ENCODE data around the gene BRD9.
"Not testable (repeated sequence)": the region's sequence is repeated elsewhere in the genome, so short reads cannot be mapped to it uniquely, and the experiment has no call there.

The BRD9 gene

DNA sequence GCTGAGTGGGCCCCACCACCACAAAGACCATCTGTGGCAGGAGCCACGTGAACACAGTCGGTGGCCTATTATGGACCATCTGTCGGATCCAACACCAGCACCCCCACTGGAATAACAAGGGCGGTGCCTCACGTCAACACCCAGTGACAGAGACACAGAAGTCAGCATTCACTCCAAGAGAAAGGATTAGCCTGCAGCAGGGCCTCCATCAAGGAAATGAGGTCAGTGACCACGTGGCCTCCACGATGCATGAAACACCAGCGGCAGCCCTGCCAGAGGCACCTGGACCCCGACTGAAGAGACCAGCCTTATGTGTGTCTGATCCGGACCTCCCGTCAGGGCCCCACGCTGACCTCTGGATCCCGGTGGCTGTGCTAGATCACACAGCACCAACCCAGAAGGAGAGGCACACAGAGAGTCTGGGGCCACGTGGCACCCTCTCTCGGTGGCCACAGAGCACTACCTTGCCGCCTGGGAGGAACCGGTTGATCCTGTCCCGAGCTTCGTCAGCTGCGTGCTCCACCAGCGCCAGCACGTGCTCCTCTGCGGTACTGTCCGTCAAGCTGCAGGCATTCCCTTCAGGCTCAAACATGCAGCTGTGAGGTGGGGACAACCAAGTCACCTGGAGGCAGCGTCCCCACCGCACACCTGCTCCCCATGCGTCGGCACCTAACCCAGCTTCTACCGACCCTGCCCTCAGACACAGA is 9.0 kb downstream of the BRD9 start:
- Mint-ChIP-seq H3K9me3 (peaks cover 10% of the 10 kb centered on the region), H3K4me1 (peaks cover 11% of the 10 kb centered on the region), H3K27ac (no peak overlapping the region), H3K4me3 (no peak overlapping the region), H3K27me3 (no peaks in the 10 kb centered on the region), H3K36me3 (peaks cover 38% of the 10 kb centered on the region)
- DNase-seq (ENCODE audit: low spot score in 2 of 2) = no peak
- ATAC-seq (ENCODE audit: low read depth) = no peak

DNA sequence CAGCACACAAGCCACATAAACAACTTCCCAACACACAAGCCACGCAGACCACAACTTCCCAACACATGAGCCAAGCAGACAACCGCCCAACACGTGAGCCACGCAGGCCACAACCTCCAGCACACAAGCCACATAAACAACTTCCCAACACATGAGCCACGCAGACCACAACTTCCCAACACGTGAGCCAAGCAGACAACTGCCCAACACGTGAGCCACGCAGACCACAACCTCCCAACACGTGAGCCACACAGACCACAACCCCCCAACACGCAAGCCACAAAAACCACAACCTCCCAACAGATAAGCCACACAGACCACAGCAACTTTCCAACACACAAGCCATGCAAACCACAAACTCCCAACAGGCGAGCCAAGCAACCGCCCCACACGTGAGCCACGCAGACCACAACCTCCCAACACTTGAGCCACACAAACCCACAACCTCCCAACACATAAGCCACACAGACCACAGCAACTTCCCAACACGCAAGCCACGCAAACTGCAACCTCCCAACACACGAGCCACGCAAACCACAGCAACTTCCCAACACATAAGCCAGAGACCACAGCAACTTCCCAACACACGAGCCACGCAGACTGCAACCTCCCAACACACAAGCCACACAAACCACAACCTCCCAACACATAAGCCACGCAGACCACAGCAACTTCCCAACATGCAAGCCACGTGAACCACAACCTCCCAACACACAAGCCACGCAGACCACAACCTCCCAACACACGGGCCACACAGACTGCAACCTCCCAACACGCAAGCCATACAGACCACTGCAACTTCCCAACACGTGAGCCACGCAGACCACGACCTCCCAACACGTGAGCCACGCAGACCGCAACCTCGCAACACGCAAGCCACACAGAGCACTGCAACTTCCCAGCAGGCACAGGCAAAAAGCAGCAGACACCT is 10.1 kb downstream of the BRD9 start:
- Mint-ChIP-seq H3K9me3 (peaks cover 10% of the 10 kb centered on the region), H3K36me3 (peaks cover 37% of the 10 kb centered on the region), H3K4me1 (peaks cover 11% of the 10 kb centered on the region), H3K4me3 (no peak overlapping the region), H3K27ac (peak overlapping the region; percentile 17), H3K27me3 (no peaks in the 10 kb centered on the region)
- no peak for DNase-seq (ENCODE audit: low spot score in 2 of 2)
- no peak for ATAC-seq (ENCODE audit: low read depth)

- no peak for DNase-seq (ENCODE audit: low spot score in 2 of 2)
- H3K9me3 Mint-ChIP-seq = peaks cover 10% of the 10 kb centered on the region
- no peak overlapping the region for H3K4me3 Mint-ChIP-seq
- H3K27ac Mint-ChIP-seq = no peak overlapping the region
- peaks cover 11% of the 10 kb centered on the region for H3K4me1 Mint-ChIP-seq
- no peaks in the 10 kb centered on the region for H3K27me3 Mint-ChIP-seq
- ATAC-seq (ENCODE audit: low read depth) = no peak
- peaks cover 34% of the 10 kb centered on the region for H3K36me3 Mint-ChIP-seq
These were observed 11.1 kb downstream of the BRD9 start for GRCh38 chr5:881551-881935.

DNA sequence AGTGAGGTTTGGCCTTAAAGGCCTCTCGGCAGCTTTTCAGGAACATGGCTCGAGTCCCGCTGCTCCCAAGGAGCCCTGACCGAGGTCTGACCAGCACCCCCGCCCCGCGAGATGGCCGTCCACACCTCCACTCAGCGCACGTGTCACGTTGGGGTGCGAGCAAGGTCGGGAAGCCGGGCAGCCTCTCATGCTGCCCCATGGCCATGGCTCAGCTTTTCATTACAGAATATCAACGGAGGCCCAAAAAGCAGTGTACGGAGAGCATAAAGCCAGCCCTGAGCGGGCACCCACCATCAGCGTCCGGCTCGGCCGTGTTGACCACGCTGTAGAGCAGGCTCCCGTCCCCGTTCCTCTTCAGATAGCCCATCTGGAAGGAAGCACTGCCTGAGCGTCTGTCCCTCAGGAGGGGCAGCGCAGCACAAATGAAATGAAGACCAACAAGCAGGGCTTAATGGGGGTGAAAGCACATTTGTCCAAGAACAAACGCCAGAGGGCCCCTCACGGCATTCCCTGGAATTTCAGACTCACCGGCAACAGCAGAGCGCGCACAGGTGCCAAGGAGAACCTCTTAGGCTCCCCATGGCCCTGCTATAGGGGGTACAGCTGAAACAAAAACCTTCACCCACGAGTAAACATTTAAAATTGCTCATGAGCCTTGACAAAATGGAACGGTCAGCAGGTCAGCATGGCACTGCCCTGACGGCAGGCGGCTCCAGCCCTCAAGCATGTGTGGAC is 11.6 kb downstream of the BRD9 start:
- Mint-ChIP-seq H3K4me3 (no peak overlapping the region), H3K36me3 (peaks cover 34% of the 10 kb centered on the region), H3K4me1 (peaks cover 11% of the 10 kb centered on the region), H3K27ac (no peak overlapping the region), H3K9me3 (peaks cover 10% of the 10 kb centered on the region), H3K27me3 (no peaks in the 10 kb centered on the region)
- no peak for ATAC-seq (ENCODE audit: low read depth)
- DNase-seq (ENCODE audit: low spot score in 2 of 2) = no peak

- H3K27me3 Mint-ChIP-seq; H3K27ac Mint-ChIP-seq; H3K9me3 Mint-ChIP-seq; ATAC-seq (ENCODE audit: low read depth); H3K4me3 Mint-ChIP-seq; DNase-seq (ENCODE audit: low spot score in 2 of 2): not testable (repeated sequence)
- Mint-ChIP-seq H3K4me1 (peaks cover 11% of the 10 kb centered on the region), H3K36me3 (peaks cover 45% of the 10 kb centered on the region)
These were observed 13.9 kb downstream of the BRD9 start for GRCh38 chr5:878677-879076.

- ATAC-seq (ENCODE audit: low read depth) = no peak
- peaks cover 14% of the 10 kb centered on the region for H3K4me1 Mint-ChIP-seq
- peaks cover 44% of the 10 kb centered on the region for H3K36me3 Mint-ChIP-seq
- DNase-seq (ENCODE audit: low spot score in 2 of 2) = no peak
- H3K9me3 Mint-ChIP-seq = peaks cover 10% of the 10 kb centered on the region
- no peaks in the 10 kb centered on the region for H3K27me3 Mint-ChIP-seq
- H3K27ac Mint-ChIP-seq = no peak overlapping the region
- no peak overlapping the region for H3K4me3 Mint-ChIP-seq
These were observed 14.5 kb downstream of the BRD9 start for GRCh38 chr5:878125-878524.

DNA sequence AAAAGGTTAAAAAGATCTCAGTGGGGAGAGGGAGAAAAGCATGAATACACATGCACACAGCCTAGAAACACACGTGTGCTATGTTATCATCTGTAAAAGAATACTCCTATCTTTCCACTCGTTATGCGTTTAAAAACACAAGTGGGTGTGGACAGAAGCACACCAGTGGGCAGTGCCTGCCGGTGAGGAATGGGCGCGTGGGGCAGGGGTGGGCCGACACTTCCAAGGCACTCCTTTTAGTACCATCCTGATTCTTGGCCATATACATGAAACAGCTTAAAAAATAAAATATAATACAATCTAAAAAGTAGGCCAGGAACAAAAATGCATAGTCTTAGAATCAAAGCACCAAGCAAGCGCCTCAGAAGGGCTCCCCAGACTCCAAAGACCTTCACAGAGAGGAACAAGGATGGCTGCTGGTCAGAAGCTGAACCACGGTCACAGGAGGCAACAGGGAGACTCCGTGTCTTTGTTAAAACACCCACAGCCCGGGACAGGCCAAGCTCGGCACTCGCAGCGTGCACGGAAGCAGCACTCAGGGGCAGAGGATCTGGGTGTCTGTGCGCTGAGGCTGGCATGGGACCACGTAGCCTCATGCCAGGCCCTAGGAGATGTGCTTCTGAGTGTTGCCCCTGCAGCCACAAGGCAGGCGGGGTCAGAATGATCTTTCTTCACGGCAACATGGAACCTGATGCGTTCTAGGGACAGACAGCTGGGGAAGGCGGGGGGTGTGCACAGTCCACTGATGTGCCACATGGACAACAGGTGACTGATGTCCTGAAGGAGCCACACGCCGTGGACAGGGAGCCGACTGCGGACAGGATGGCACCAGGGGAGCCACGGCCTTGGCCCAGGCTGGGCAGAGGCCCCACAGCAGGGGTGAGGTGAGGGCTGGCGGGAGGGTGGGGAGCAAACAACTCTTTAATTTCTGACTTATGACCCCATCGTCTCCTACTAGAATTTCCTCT is 15.9 kb downstream of the BRD9 start:
- Mint-ChIP-seq H3K27me3 (no peaks in the 10 kb centered on the region), H3K36me3 (peaks cover 33% of the 10 kb centered on the region)

GRCh38 chr5:875931-876330 is 16.7 kb downstream of the BRD9 start:
- no peak overlapping the region for H3K27ac Mint-ChIP-seq
- H3K4me1 Mint-ChIP-seq = peaks cover 4% of the 10 kb centered on the region
- DNase-seq (ENCODE audit: low spot score in 2 of 2) (no peak), ATAC-seq (ENCODE audit: low read depth) (no peak)
- no peak overlapping the region for H3K4me3 Mint-ChIP-seq
- no peaks in the 10 kb centered on the region for H3K9me3 Mint-ChIP-seq
- peaks cover 29% of the 10 kb centered on the region for H3K36me3 Mint-ChIP-seq
- H3K27me3 Mint-ChIP-seq = no peaks in the 10 kb centered on the region

More for the DNA sequence above, 15.9 kb downstream of the BRD9 start:
- Mint-ChIP-seq H3K4me1 (peaks cover 4% of the 10 kb centered on the region), H3K4me3 (no peak overlapping the region), H3K27ac (no peak overlapping the region), H3K9me3 (no peaks in the 10 kb centered on the region)
- ATAC-seq (ENCODE audit: low read depth) (no peak), DNase-seq (ENCODE audit: low spot score in 2 of 2) (no peak)

GRCh38 chr5:873328-873727 is 19.3 kb downstream of the BRD9 start:
- Mint-ChIP-seq H3K4me1 (peaks cover 4% of the 10 kb centered on the region), H3K9me3 (no peaks in the 10 kb centered on the region), H3K27me3 (no peaks in the 10 kb centered on the region), H3K36me3 (peaks cover 36% of the 10 kb centered on the region), H3K4me3 (no peak overlapping the region), H3K27ac (no peak overlapping the region)
- ATAC-seq (ENCODE audit: low read depth) (peak; percentile 29), DNase-seq (ENCODE audit: low spot score in 2 of 2) (no peak)

- H3K27ac Mint-ChIP-seq = no peak overlapping the region
- no peaks in the 10 kb centered on the region for H3K9me3 Mint-ChIP-seq
- H3K4me3 Mint-ChIP-seq = no peak overlapping the region
- H3K4me1 Mint-ChIP-seq = peaks cover 4% of the 10 kb centered on the region
- ATAC-seq (ENCODE audit: low read depth) = no peak
- peaks cover 39% of the 10 kb centered on the region for H3K36me3 Mint-ChIP-seq
- DNase-seq (ENCODE audit: low spot score in 2 of 2) = no peak
- H3K27me3 Mint-ChIP-seq = no peaks in the 10 kb centered on the region
These were observed 20.3 kb downstream of the BRD9 start for GRCh38 chr5:872301-872700.

DNA sequence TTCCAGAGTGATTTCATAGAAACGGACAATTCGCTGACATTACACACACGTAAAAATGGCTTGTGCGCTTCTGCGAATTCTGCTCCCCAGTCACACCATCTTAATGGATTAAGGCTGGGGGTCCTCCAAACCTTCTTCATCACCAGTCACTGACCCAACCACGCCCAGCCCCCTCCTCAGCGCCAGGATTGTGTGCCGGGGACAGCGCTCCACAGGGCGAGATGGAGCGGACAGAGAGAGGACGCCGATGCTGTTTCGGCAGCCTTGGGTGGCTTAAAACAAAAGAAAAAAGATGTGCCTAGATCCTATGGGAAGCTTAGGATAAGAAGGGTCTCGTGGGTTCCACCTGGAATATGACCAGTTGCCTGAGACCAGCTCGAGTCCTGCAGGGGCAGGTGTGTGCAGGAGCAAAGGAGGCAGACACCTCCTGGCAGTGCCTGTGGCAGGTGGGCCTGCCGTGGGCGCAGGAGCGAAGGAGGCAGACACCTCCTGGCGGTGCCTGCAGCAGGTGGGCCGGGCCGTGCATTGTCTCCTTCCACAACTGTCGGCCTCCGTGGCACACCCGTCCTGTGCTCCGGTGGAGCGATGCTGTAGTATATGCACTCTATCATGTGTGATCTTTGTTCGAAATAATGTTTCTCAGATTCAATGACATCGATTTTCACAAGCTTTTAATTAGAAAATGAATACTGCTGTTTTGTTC is 20.9 kb downstream of the BRD9 start:
- Mint-ChIP-seq H3K27me3 (no peaks in the 10 kb centered on the region), H3K4me3 (no peak overlapping the region), H3K36me3 (peaks cover 39% of the 10 kb centered on the region), H3K27ac (no peak overlapping the region), H3K4me1 (peaks cover 4% of the 10 kb centered on the region), H3K9me3 (no peaks in the 10 kb centered on the region)
- DNase-seq (ENCODE audit: low spot score in 2 of 2) (no peak), ATAC-seq (ENCODE audit: low read depth) (no peak)

DNA sequence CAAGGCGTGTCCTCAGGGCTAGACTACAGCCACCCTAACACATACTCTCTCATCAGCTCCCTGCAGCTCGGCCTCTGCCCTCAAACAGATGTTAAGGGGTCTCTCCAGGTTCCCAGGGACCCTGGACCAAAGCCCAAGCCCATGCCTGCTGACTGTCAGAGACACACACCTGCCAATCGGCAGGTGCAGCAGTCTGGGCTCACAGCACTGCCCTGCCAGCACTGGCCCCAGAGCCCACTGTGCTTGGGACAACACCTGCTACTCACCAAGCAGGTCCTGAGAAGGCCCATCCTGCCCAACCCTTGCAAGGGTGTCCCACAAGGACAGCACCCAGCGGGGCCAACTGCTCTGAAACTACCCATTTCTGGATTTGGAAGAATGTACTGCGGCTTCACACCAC is 21.6 kb downstream of the BRD9 start:
- Mint-ChIP-seq H3K4me3 (no peak overlapping the region), H3K9me3 (no peaks in the 10 kb centered on the region), H3K27ac (no peak overlapping the region), H3K27me3 (no peaks in the 10 kb centered on the region), H3K4me1 (peaks cover 4% of the 10 kb centered on the region), H3K36me3 (peaks cover 45% of the 10 kb centered on the region)
- ATAC-seq (ENCODE audit: low read depth) (no peak), DNase-seq (ENCODE audit: low spot score in 2 of 2) (no peak)

Data from memory B cell (primary cell).